GM19240 (cell line): ENCODE results near the gene RASSF3.
"Not testable (repeated sequence)": the region's sequence is repeated elsewhere in the genome, so short reads cannot be mapped to it uniquely, and the experiment has no call there.

Source experiments
- DNase-seq: peaks from one replicate; pipeline ENCODE4 v3.0.0; 2011; ENCODE audit warnings: low spot score; ENCODE audit not compliant: insufficient read length

RASSF3 gene

DNA sequence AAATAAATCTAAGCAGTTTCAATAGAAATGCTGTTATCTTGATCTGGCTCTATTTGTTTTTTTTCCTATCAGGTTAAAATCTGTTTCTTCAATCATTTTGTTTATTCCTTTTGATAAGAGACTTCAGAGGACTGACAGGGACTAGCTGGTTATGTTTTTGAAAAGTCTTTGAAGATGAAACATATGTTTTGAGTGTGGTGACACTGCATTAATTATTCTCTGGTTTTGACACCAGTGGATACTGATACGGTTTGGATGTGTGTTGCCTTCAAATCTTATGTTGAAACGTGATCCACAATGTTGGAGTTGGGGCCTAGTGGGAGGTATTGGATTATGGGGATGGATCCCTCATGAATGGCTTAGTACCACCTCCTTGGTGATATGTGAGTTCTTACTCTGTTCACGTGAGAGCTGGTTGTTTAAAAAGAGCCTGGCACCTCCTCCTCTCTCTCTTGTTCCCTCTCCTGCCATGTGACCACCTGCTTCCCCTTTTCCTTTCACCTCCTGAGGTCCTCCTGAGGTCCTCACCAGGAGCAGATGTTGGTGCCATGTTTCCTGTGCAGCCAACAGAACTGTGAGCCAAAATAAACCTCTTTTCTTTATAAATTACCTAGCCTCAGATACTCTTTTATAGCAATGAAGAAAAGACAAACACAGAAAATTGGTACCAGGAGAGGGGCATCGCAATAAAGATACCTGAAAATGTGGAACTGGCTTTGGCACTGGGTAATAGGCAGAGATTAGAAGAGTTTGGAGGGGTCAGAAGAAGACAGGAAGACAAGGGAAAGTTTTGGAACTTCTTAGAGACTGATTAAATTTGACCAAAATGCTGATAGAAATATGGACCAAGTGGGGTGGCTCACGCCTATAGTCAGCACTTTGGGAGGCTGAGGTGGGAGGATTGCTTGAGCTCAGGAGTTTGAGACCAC, 23.0 kb downstream of the RASSF3 start:
- no peak for DNase-seq

DNA sequence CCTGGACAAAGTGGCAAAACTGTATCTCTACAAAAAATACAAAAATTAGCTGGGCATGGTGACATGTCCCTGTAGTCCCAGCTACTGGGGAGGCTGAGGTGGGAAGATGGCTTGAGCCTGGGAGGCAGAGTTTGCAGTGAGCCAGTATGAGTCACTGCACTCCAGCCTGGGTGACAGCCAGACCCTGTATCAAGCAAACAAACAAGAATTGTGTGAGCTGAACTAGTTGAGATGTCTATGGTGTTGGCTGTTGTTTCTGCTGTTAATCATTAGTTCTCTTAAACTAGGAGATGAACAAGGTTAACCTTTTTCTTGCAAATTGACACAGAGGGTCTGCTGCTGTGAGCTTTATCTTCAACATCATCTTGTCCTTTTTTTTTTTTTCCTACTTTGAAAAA, 23.6 kb downstream of the RASSF3 start:
- DNase-seq, result no peak

DNA sequence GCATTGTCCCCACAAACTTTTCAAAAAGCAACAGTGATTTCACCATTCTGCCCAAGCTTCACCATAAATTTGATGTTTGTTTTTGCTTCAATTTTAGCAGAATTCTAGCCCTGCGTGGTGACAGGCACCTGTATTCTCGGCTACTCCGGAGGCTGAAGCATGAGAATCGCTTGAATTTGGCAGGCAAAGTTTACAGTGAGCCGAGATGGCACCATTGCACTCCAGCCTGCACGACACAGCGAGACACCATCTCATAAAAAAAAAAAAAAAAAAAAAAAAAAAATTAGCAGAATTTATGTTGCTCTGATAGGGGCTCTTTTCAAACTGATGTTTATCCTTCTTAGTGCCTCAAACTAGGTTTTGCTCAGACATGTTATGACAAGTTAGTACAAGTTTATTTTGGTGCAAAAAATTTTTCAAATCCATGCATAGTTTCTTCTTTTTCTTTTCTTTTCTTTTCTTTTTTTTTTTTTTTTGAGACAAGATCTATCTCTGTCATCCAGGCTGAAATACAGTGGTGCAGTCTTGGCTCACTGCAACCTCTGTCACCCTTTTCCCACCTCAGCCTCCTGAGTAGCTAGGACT, 24.3 kb downstream of the RASSF3 start:
- DNase-seq, result no peak

DNA sequence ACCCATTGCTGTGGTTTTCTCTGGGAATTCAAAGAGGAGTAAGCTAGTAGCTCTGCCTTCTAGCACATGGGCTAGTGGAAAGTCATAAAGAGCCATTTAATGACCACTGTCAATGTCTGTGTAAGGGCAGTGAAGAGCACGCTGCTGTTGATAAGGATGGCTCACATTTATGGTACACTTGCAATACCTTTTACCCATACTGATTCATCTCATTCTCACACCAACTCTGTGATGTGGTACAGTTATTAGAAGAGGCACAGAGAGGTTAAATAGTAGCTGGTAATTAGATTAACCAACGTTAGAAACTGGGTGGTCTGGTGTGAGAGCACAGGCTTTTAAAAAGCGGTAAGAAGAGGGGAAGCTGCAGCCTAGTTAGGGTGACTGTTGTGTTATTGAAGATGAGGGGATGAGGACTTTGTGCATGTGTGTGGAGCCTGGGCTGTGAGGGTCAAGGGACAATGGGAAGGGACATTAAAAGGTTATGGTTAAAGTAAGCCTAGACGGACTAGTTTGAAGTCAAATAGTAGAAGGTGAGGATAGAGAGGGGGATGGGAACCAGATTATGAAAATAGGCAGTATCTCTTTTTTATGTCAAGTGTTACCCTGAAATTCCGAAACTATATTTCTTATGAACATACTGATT, 25.2 kb downstream of the RASSF3 start:
- DNase-seq, result no peak

DNA sequence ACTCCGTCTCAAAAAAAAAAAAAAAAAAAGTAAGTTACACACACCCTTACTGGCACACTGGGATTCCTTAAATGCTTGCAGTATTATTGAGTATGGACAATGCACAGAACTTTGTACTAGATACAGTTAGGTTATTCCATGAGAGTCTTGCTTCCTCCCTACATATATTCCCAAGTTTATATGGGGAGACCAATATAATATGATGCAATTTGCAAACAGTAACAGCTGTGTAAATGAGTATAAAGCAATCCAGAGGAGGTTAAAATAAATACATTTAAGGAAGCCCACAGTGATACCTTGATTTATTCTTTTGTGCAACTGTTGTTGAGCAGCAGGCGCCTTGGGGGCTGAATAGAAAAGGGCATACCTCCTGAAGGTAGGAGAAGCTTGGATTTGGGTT, 26.6 kb downstream of the RASSF3 start:
- no peak for DNase-seq

DNA sequence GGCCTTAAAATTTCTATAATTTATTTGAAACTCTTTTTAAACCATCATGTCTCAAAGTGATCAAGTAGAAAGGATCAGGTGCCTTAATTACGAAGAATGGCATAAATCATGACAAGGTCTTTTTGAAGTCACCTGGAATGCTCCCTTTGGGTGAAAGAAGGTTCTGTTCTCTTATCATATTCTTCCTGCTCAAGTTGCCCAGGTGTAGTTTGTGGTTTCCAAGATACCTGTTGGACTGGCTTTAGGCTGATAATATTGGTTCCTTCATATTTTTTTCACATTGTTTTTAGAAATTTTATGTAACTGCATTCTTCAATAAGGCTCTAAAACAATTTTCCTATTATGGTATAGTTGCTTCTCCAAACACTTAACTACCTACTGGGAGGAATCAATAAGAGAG, 29.2 kb downstream of the RASSF3 start:
- no peak for DNase-seq

DNA sequence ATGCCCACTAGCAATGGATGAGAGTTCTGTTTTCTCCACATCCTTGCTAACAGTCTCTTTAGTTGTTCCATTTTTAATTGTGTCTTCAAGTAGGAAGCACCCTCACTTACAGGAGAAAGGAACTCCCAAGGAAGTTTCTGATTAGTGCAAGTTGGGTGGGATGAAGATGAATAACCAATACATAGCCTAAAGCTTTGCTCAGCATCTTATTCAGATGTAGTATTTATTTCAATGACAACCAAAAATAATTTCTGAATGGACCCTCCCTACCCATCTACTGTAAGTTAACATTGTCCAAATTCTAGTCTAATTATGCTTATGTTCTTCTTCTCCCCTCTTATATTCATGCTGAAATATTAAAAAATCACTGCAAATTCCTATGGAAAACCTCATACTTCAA, 36.0 kb downstream of the RASSF3 start:
- no peak for DNase-seq

DNA sequence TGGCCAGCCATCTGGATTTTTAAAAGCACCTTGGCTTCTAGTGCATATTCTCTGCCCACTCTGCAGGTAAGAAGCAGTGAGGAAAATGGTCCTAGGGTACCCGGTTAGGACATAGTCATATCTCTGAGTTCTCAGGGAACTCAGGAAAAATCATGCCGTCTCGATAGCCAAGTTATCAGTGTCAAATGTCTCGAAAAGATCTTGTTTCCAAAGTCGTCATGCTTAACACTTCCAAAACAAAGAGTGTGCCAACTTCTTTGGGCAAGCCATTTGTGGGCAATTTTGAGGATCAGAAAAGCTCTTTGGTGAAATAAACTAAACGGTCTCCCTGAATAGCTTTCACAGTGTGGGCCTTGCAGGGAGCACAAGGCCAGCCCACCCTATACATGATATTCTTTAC, 39.2 kb downstream of the RASSF3 start:
- no peak for DNase-seq

DNA sequence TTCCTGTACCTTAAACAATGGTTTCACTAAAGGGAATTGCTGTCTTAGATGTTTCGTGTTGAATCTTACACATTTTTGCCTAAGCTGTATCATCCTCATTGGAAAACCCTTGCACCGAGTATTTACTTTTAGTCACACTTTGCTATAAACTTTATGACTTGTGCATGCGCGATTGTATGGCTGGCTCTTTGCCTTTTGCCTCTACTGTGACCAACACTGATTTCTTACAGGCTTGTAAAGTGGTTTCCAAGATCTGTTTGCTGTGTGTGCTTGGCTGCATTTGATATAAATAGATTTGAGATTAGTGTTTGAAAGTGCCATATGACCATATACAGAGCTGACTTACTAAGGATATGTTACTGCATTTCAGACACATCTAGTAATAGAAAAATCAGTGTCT, 40.5 kb downstream of the RASSF3 start:
- no peak for DNase-seq

DNA sequence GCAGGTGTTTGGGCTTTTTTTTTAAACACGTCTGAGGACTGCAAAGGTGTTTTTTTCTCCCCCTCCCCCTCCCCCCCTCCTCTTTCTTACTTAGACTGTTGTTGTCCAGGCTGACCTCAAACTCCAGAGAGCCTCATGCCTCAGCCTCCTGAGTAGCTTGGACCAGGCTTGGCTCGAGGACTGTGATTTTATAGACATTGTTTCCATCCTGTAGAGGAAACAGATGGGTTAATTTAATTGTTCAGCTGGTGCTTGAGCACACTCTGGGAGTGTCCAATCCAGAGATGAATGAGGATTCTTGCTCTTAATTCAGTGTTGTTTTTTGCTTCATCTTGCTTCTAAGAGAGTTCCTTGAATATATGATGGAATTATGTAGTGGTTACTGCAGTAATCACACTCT, 42.1 kb downstream of the RASSF3 start:
- no peak for DNase-seq

DNA sequence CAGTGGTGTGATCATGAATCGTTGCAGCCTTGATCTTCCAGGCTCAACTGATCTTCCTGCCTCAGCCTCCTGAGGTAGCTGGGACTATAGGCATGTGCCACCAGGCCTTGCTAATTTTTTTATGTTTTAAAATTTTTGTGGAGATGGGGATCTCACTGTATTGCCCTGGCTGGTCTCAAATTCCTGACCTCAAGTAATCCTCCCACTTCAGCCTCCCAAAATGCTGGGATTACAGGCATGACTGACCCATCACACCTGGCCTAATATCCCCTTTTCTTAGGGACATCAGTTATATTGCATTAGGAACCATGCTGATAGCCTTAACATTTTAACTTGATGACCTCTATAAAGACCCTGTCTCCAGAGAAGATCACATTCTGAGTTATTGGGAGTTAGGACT, 42.8 kb downstream of the RASSF3 start:
- DNase-seq, result no peak

DNA sequence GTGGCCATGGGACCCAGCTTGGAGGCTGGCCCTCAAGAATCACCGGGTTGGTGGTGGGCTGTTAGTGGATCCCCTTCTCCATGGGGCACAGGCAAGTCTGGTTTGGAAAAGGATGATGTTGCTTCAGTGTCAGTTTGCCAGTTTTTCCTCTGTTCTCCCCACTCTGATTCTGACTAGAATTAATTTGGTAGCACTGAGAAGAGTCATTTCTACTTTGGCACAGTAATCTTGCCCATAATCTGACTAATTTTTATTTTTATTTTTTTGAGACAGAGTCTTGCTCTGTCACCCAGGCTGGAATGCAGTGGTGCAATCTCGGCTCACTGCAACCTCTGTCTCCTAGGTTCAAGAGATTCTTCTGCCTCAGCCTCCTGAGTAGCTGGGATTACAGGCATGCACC, 43.6 kb downstream of the RASSF3 start:
- not testable (repeated sequence) for DNase-seq

DNA sequence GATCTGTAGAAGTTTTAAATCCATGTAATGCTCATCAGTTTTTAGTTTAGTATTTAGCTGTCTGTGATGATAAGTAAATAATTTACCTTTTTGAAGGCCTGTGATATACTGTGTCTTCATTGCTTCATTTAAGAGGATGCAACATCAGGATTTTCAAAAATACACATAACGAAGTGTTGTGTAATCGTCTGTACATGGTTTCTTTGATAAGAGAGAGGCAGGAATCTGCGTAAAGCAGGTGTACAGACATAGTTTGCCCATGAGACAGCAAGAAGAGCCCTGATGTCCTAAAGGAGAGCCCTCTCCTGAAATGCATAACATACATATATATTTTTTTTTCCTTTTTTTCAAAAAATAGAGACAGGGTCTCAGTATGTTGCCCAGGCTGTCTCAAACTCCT, 44.8 kb downstream of the RASSF3 start:
- no peak for DNase-seq

DNA sequence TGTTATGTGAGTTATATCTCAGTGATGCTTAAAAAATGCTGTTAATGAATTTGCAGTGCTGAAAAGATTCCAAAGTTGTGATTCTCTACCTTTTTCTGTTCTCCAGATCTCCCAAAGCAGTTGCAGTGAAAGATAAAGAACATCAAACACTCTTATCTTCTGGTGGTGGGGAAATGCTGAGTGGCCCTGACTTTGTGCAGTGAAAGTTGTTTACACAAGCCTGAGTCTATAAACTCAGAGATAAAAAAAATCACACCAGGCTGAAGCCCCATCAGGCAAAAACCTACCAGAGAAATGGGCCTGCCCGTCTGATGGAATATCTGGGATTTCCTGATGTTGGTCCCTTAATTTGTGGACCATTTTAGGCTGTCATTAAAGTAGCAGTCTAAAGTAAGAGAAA, 46.1 kb downstream of the RASSF3 start:
- no peak for DNase-seq

DNA sequence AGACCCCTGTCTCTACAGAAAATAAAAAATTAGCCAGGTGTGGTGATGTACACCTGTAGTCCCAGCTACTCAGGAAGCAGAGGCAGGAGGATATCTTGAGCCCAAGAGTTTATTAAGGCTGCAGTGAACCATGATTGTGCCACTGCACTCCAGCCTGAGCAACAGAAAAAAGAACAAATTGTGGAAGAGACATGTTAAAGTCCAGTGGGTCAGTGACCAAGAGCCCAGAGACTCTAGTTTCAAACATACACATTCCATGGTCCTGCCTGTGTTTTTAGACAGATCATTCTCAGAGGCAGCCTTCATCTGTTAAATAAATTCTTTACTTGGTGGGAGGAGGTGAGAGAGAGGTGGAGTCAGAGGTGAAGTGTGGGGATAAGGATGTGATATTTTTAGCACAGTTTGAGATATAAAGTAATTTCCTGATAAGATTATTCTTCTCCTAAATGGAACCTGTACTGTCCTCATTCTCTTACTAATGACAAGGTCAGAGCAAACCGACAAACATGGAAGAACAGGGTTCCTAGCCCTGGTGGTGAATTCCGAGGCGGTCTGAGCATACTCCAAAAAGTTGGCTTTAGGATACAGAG, 48.7 kb downstream of the RASSF3 start:
- no peak for DNase-seq

DNA sequence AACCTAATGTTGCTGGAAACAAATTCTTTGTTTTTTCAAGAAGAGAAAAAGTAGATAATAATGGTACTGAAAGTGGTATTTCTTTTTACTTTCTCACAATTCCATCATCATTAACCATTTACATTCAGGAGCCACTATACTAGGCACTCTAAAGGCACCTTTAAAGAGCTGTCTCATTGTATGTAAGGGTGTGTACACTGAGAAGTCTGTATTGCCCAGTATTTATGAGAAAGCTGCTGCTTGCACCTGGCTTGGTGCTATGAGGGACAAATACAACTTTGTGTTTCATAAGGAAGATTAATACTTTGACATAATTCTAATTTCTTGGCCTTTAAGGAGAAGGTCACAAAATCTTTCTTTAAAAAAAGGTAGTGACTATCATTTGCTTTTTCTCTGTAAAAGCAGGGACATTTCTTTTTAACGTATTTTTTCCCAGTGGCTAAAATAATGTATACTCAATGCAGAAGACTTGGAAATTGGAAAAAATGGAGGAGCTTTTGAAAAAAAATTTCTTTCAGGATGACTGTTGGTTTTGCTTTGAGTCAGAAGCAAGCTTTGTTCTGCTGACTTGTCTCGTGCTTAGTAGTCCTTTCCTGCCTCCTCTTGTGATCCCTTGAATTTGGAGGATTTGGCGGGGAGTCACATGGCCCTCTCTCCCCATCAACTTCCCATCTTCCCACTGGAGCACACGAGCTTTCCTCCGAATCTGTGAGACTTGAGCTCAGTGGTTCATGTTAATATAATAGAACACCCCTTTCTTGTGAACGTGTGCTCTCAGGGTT, 50.1 kb downstream of the RASSF3 start:
- no peak for DNase-seq

DNA sequence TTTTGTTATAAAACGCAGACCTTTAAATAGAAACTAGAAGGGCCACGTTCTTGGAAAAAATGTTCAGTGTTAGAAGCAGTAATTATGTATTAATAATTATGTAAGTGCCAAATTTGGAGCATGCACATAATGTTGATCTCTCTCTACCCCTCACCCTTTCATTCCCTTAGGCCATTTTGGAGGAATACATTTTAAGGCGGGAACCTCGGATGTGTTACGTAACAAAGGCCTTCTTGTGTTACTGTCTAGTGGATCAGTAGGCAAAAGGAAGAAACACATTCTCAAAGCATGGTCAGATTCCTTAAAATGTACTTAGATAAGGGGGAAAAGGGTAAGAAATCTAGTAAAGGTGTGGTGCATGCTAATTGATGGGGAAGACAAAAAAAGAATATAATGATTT, 52.7 kb downstream of the RASSF3 start:
- DNase-seq, result no peak

DNA sequence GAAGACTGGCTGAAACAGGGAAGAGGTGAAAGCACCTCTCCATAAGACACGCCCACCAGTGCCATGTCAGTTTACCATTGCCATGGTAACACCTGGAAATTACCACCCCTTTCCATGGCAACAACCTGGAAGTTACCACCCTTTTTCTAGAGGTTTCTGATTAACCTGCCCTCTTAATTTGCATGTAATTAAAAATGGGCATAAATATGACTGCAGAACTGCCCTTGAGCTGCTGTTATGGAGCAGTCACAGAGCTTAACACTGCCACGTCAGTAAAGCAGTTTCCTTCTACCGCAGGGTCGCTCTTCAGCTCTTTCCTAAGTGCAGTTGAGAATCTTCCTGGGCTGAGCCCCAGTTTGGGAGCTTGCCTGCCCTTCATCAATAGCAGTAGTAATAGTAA, 55.2 kb downstream of the RASSF3 start:
- DNase-seq, result no peak

DNA sequence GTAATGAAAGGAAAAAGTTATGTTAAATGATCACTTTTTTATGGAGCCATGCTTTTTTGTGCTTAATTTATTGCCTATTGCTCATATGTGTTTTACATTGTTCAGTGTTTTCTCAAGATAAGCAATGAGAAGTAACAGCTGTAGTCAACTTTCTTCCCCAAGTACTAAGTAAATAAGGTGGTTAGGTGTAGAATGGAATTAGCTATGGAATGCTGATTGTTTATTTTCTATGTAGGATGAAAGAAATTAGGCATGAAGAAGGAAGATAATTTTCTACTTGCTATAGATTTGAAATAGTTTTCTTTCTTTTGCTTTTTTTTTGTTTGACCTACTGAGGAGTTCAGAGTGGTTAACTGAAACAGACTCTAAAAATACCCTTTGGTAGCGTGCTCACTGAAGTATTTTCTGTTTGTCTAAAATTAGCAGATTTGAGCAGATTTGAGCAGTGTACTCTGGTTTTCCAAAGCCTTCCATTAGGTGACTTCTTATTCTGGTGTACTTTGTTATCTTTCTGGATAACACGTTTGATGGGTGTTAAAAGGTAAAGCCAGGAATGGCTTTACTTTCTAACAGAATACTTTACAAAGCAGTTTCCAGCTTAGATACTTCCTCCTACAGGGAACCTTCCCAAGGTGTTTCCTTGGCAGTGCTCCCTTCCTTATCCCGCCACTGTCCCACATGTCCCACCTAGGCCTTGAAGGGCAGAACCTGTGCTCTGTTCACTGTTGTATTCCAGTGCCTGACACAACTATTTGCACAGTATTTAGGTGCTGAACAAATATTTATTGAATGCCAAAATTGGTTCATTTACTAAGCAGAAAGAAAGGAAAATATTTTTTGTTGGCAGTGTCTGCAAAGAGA, 56.0 kb downstream of the RASSF3 start:
- DNase-seq, result no peak

DNA sequence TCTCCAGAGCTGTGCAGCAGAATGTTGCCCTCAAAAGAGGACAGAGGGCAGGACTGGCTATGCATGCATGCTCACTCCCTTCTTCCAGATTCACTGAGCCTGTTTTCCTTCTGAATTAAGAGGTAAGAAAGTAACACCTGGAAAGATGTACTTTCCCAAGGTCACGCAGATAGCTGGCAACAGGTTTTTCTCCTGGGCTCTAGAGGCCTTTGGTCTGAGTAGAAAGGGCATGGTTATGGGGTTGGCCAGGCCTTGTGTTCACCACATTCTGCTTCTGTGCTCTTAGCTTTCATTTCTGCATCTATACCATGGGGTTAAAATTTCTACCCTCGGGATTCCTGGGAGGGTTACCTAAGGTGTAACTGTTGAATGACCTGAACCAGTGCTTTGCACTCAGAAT, 57.5 kb downstream of the RASSF3 start:
- no peak for DNase-seq
